ENCODE data around the gene MEGF11.

MEGF11 gene

DNA sequence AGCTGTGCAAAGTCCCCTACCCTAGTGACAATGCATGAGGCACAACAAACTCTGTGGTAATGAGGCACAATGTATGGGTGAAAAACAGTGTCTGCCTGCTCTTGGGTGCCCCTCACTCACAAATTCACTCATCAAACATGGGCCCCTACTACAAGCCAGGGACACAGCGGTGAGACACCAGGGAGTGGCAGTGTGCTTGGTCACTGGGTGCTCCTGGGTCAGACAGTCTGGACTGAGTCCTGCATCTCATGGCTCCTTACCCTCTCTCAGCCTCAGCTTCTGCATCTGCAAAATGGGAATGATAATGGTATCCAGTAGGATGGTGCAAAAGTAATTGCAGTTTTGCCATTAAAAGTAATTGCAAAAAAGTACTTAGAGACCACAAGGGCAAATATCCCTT, 184.7 kb downstream of the MEGF11 start:
- no peak overlapping the region for H3K4me2 ChIP-seq (ENCODE audit: low read length)
- H3K9ac ChIP-seq (ENCODE audit: low read length): no peak overlapping the region
- H2AFZ ChIP-seq (ENCODE audit: low read depth, low read length): no peak overlapping the region
- H3K27me3 ChIP-seq (ENCODE audit: low read depth, low read length): peaks cover 25% of the 10 kb centered on the region
- no peak overlapping the region for H3K4me3 ChIP-seq (ENCODE audit: low read length)
- H3K36me3 ChIP-seq (replicated peaks; ENCODE audit: low read depth, low read length): no peaks in the 10 kb centered on the region
- peaks cover 4% of the 10 kb centered on the region for H3K4me1 ChIP-seq (ENCODE audit: low read length)
- no peak for TF ChIP-seq EZH2phosphoT487 (IDR thresholded peaks at IDR 0.05; ENCODE audit: low read depth)
- TF ChIP-seq CTCF (IDR thresholded peaks at IDR 0.05; ENCODE audit: low read depth, low read length): no peak
- no peaks in the 10 kb centered on the region for H4K20me1 ChIP-seq (ENCODE audit: insufficient read depth, low read length)
- H3K27ac ChIP-seq (ENCODE audit: low read length): no peak overlapping the region
- no peaks in the 10 kb centered on the region for H3K9me3 ChIP-seq (ENCODE audit: insufficient read depth, low read length)
- no peaks in the 10 kb centered on the region for H3K79me2 ChIP-seq (ENCODE audit: low read length)

DNA sequence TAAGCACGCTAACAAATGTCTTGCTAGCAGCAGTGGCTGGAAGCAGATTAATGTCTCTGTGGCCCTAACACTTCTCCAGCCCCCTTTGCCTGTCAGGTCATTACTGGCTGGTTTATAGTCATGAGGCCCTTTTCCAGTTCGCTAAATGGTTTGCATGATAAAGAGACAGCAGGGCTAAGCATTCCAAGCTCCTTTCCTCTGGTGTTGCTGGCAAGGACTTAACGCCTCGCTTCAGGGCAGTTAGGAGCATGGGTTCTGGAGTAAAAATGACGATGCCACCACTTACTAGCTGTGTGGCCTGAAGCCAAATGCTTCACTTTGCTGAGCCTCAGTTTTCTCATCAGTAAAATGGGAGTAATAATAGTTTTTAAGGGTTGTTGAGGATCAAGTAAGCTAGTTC, 185.9 kb downstream of the MEGF11 start:
- Histone ChIP-seq H3K9ac (ENCODE audit: low read length) (no peak overlapping the region), H3K4me1 (ENCODE audit: low read length) (peaks cover 4% of the 10 kb centered on the region), H2AFZ (ENCODE audit: low read depth, low read length) (no peak overlapping the region), H3K27me3 (ENCODE audit: low read depth, low read length) (peaks cover 30% of the 10 kb centered on the region), H4K20me1 (ENCODE audit: insufficient read depth, low read length) (no peaks in the 10 kb centered on the region), H3K27ac (ENCODE audit: low read length) (no peak overlapping the region), H3K4me2 (ENCODE audit: low read length) (no peak overlapping the region), H3K36me3 (replicated peaks; ENCODE audit: low read depth, low read length) (no peaks in the 10 kb centered on the region), H3K9me3 (ENCODE audit: insufficient read depth, low read length) (no peaks in the 10 kb centered on the region), H3K79me2 (ENCODE audit: low read length) (no peaks in the 10 kb centered on the region), H3K4me3 (ENCODE audit: low read length) (no peak overlapping the region)
- no peak for TF ChIP-seq CTCF (IDR thresholded peaks at IDR 0.05; ENCODE audit: low read depth, low read length)
- TF ChIP-seq EZH2phosphoT487 (IDR thresholded peaks at IDR 0.05; ENCODE audit: low read depth): no peak

DNA sequence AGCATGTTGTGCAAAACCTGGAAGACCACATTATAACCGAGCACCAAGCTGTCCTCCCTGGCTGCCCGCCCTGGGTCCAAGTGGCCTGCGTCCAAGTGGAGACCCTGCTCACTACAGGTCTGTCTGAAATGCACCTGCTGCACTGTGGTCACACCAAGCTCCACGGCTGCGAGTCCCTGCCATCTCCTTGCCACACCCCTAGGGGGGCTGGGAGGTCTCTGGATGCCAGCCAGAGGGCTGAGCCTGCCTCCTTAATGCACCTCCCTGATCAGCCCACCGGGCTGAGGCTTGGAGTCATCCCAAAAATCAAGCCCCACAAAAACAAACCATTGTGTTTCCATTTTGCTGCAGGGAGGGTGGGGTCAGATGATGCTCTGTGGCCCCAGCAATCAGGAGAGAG, 187.1 kb downstream of the MEGF11 start:
- Histone ChIP-seq H3K79me2 (ENCODE audit: low read length) (no peaks in the 10 kb centered on the region), H3K27me3 (ENCODE audit: low read depth, low read length) (peaks cover 29% of the 10 kb centered on the region), H3K9ac (ENCODE audit: low read length) (no peak overlapping the region), H3K4me2 (ENCODE audit: low read length) (no peak overlapping the region), H3K9me3 (ENCODE audit: insufficient read depth, low read length) (no peaks in the 10 kb centered on the region), H2AFZ (ENCODE audit: low read depth, low read length) (no peak overlapping the region), H3K27ac (ENCODE audit: low read length) (no peak overlapping the region), H3K4me3 (ENCODE audit: low read length) (no peak overlapping the region), H3K4me1 (ENCODE audit: low read length) (peaks cover 4% of the 10 kb centered on the region; the same call in 1 of the 2 replicates), H3K36me3 (replicated peaks; ENCODE audit: low read depth, low read length) (no peaks in the 10 kb centered on the region), H4K20me1 (ENCODE audit: insufficient read depth, low read length) (no peaks in the 10 kb centered on the region)
- TF ChIP-seq CTCF (IDR thresholded peaks at IDR 0.05; ENCODE audit: low read depth, low read length) (no peak), EZH2phosphoT487 (IDR thresholded peaks at IDR 0.05; ENCODE audit: low read depth) (no peak)

GRCh38 chr15:66066005-66066404, 187.5 kb downstream of the MEGF11 start:
- Histone ChIP-seq H3K9ac (ENCODE audit: low read length) (no peak overlapping the region), H3K4me1 (ENCODE audit: low read length) (peaks cover 4% of the 10 kb centered on the region; the same call in 1 of the 2 replicates), H3K4me2 (ENCODE audit: low read length) (no peak overlapping the region), H4K20me1 (ENCODE audit: insufficient read depth, low read length) (no peaks in the 10 kb centered on the region), H2AFZ (ENCODE audit: low read depth, low read length) (no peak overlapping the region), H3K79me2 (ENCODE audit: low read length) (no peaks in the 10 kb centered on the region), H3K4me3 (ENCODE audit: low read length) (no peak overlapping the region), H3K36me3 (replicated peaks; ENCODE audit: low read depth, low read length) (no peaks in the 10 kb centered on the region), H3K27me3 (ENCODE audit: low read depth, low read length) (peaks cover 24% of the 10 kb centered on the region), H3K27ac (ENCODE audit: low read length) (no peak overlapping the region), H3K9me3 (ENCODE audit: insufficient read depth, low read length) (no peaks in the 10 kb centered on the region)
- no peak for TF ChIP-seq CTCF (IDR thresholded peaks at IDR 0.05; ENCODE audit: low read depth, low read length)
- no peak for TF ChIP-seq EZH2phosphoT487 (IDR thresholded peaks at IDR 0.05; ENCODE audit: low read depth)

Measured in OCI-LY3 (cell line).